HUES48 (cell line): ENCODE data around the gene ITFG2.
"Not testable (repeated sequence)": the region's sequence is repeated elsewhere in the genome, so short reads cannot be mapped to it uniquely, and the experiment has no call there.

Experiments used
- H3K27ac ChIP-seq: one replicate; pipeline ENCODE4 v1.7.0; 2013; ENCODE audit warnings: low read depth, low read length, inconsistent platforms
- H3K27me3 ChIP-seq: 2 replicates; pipeline ENCODE4 v1.6.1; 2013; ENCODE audit warnings: mild to moderate bottlenecking, low read length; ENCODE audit not compliant: control insufficient read depth, insufficient read depth
- H3K36me3 ChIP-seq: 2 replicates; pipeline ENCODE4 v1.6.1; 2013; ENCODE audit warnings: low read length; ENCODE audit not compliant: control insufficient read depth, insufficient read depth
- H3K4me1 ChIP-seq: 2 replicates; pipeline ENCODE4 v1.6.1; 2013; ENCODE audit warnings: mild to moderate bottlenecking, low read length; ENCODE audit not compliant: control insufficient read depth, insufficient read depth
- H3K4me3 ChIP-seq: 2 replicates; pipeline ENCODE4 v1.5.1; 2013; ENCODE audit warnings: mild to moderate bottlenecking, low read depth, low read length
- H3K9ac ChIP-seq: 2 replicates; pipeline ENCODE4 v1.6.1; 2013; ENCODE audit warnings: mild to moderate bottlenecking, low read depth, low read length, moderate library complexity
- H3K9me3 ChIP-seq: 2 replicates; pipeline ENCODE4 v1.6.1; 2013; ENCODE audit warnings: low read length; ENCODE audit not compliant: control insufficient read depth, insufficient read depth

ITFG2 gene

GRCh38 chr12:2863402-2863801, 50.9 kb downstream of the ITFG2 start:
- peaks cover 91% of the 10 kb centered on the region for H3K36me3 ChIP-seq
- H3K4me1 ChIP-seq, H3K27me3 ChIP-seq, H3K9ac ChIP-seq, H3K4me3 ChIP-seq, H3K9me3 ChIP-seq, H3K27ac ChIP-seq: not testable (repeated sequence)

- no peak overlapping the region for H3K9ac ChIP-seq
- no peaks in the 10 kb centered on the region for H3K9me3 ChIP-seq
- peaks cover 91% of the 10 kb centered on the region for H3K36me3 ChIP-seq
- H3K4me1 ChIP-seq: no peaks in the 10 kb centered on the region
- H3K27ac ChIP-seq: no peak overlapping the region
- H3K27me3 ChIP-seq: no peaks in the 10 kb centered on the region
- H3K4me3 ChIP-seq: no peak overlapping the region
Observed at GRCh38 chr12:2864198-2864597, 51.7 kb downstream of the ITFG2 start.

- H3K27ac ChIP-seq, H3K9me3 ChIP-seq, H3K4me3 ChIP-seq, H3K4me1 ChIP-seq, H3K27me3 ChIP-seq, H3K9ac ChIP-seq: not testable (repeated sequence)
- peaks cover 92% of the 10 kb centered on the region for H3K36me3 ChIP-seq
Observed at GRCh38 chr12:2868986-2869632, 56.6 kb downstream of the ITFG2 start.
